Stimulated activated CD8-positive, alpha-beta memory T cell treated with anti-CD3 and anti-CD28 coated beads, Interleukin-4, amount 100 ng/mL, for 1 hour (primary cell): Measurements from ENCODE around the gene HAUS3.
A peak's percentile ranks its signal among the peaks of the same experiment; 100 is the strongest.

ENCODE experiments used
- DNase-seq, 2 donors: peaks; one replicate each; pipeline ENCODE4 v3.0.0-alpha.2; 2020; ENCODE audit warnings: low read depth in 2 of 2, low spot score in 1 of 2

HAUS3 gene, protein sequence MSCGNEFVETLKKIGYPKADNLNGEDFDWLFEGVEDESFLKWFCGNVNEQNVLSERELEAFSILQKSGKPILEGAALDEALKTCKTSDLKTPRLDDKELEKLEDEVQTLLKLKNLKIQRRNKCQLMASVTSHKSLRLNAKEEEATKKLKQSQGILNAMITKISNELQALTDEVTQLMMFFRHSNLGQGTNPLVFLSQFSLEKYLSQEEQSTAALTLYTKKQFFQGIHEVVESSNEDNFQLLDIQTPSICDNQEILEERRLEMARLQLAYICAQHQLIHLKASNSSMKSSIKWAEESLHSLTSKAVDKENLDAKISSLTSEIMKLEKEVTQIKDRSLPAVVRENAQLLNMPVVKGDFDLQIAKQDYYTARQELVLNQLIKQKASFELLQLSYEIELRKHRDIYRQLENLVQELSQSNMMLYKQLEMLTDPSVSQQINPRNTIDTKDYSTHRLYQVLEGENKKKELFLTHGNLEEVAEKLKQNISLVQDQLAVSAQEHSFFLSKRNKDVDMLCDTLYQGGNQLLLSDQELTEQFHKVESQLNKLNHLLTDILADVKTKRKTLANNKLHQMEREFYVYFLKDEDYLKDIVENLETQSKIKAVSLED

GRCh38 chr4:2241410-2242353 lies at the start of gene HAUS3, which contains the start of gene POLN:
Gene HAUS3, minus strand, starts transcription at chr4:2242121. Its CDS starts 1,175 bp downstream, at chr4:2240946.
Gene POLN, minus strand, starts transcription at chr4:2242121. Its CDS starts 12,890 bp downstream, at chr4:2229231.
- DNase-seq = peak; percentile 95 to 99

DNA sequence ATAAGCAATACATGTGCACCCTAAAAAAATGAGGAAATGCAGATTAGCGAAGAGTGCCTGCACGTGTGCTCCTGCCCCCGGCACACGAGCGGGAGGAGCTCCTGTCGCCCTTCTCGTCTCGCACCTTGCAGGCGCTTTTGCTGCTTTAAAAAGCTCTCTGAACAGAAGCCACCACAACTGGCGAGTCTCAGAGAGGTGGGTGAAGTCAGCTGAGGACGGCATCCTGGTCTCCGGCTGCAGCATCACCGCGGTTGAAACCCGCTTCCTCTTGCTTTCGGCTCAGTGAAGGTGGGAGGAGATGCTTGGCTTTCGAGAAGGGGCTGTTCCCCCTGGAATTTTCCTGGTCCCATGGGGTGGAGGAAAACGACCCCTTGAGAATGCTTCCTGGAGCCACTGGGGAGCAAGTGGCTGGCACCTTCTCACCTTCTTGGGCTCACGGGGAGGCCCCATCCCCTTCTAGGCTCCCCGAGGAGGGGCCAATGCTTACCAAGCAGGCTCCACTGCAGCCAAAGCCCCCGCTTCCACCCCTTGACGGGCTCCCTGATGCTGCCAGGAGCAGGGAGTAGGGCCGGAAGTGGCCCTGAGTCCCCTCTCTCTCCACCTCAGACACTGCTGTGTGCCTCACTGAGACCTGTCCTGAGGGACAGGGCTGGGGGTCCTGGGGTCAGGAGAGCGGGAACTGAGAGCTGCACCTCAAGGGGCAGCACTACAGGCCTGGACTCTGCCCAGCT lies 49.2 kb upstream of the HAUS3 start:
- DNase-seq = peak; percentile 41 to 52

GRCh38 chr4:2290488-2290887 lies 48.6 kb upstream of the HAUS3 start:
- DNase-seq = no peak

DNA sequence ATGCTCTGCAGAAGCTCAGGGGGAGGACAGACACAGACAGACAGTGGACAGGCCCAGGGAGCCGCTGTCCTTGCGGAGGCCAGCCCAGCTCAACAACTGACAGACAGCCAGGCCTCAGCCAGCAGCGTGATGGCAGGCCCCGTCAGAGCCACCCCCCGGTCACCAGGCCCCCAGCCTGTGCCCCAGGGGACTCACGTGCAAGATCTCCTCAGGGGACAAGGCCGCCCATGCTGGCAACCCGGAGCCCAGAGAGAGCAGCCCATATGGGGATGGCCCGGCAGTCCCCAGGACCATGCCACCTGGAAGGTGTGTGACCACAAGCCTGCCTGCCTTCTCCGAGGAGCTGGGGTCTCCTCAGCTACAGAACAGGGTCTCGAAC lies 48.0 kb upstream of the HAUS3 start:
- DNase-seq = no peak

DNA sequence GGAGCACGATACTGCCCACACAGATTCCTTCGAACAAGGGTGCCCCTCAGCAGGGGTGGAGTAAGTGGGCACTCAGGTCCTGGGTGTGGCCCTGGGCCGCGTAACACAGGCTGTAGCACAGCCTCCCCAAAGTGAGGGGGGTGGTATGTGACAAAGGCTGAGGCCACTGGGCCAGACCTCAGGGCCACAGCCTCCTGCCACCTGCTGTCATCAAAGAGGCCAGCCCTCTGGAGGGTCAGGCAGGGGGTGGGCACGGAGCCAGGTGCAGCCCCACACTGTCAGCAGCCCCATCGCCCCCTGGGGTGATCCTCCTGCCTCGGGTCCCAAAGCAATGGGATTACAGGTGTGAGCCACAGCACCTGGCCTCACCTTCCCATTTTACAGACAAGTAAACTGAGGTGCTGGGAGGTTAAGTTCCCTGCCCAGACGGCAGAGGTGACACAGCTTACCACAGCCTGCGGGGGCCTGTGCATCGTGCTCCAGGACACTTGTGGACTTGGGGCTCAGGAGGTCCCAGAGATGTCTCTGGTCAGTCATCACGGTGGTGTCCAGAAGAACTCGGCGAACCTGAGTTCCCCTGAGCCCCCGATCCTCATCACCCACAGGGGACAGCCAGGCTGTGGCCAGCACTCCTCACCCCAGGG lies 47.5 kb upstream of the HAUS3 start:
- DNase-seq = no peak

GRCh38 chr4:2288051-2288541 lies 46.2 kb upstream of the HAUS3 start:
- DNase-seq = no peak

GRCh38 chr4:2287594-2287915 lies 45.6 kb upstream of the HAUS3 start:
- DNase-seq = no peak

GRCh38 chr4:2286904-2287593 lies 45.1 kb upstream of the HAUS3 start:
- DNase-seq = no peak

DNA sequence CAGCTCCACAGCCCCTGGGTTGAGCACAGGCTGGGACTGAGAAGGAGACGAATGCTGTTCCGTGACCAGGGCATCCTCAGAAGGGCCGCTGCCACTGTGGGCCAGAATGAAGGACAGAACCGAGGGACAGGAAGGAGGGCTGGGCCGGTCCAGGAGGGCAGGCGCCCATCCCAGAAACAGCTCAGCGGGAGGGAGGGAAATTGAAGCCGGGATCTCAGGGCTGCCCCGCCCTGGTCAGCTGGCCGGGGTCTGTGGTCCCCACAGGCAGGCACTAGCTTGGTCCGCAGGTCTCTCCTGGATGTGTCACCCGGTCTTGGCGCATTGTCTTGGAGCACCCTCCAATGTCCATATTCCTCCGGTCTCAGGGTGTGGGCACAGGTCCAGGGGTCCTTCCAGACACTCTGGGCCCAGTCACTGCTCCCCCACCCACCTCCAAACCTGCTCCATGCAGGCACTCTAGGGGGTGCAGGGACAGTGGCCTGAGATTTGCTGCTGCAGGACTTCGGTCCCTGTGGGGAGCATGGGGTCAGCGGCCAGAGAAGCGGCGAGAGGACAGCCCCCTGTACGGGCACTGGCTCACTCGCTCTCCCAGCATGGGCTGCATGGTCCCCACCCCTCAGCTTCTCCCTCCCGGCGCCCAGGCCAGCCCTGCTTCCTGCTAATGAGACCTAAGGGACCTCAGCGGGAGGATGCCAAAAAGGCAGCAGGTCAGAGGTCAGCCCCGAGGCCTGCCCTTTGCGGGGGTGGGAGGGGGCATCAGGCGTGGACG lies 43.9 kb upstream of the HAUS3 start:
- no peak for DNase-seq

DNA sequence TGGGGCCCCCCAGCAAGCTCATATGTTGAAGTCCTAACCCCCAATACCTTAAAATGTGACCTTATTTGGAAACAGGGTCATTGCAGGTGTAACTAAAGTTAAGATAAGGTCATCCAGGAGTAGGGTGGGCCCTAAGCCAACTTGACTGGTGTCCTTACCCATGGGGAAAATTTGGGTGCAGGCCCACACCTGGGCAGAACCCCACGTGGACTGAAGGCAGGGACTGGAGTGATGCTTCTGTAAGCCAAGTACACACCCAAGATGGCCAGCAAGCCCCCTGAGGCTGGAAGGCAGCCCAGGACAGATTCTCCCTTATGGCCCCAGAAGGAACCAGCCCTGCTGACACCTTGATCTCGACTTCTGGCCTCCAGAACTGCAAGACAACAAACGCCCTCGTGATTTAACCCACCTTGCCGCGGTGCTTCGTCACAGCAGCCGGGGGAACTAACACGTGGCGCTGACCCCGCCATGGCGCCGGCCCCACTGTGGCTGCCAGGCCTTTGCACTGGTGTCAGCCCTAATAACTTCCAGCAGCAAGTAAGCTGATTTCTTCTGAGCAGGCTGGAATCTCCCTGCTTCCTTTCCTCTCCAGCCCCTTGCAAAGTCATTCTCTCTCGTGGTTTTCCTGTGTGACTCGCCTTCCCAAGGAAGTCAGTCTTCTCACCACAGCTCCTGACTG lies 43.2 kb upstream of the HAUS3 start:
- no peak for DNase-seq

- no peak for DNase-seq
Observed at GRCh38 chr4:2284161-2284933, 42.4 kb upstream of the HAUS3 start.

GRCh38 chr4:2283199-2283711 lies 41.3 kb upstream of the HAUS3 start:
- DNase-seq = no peak

DNA sequence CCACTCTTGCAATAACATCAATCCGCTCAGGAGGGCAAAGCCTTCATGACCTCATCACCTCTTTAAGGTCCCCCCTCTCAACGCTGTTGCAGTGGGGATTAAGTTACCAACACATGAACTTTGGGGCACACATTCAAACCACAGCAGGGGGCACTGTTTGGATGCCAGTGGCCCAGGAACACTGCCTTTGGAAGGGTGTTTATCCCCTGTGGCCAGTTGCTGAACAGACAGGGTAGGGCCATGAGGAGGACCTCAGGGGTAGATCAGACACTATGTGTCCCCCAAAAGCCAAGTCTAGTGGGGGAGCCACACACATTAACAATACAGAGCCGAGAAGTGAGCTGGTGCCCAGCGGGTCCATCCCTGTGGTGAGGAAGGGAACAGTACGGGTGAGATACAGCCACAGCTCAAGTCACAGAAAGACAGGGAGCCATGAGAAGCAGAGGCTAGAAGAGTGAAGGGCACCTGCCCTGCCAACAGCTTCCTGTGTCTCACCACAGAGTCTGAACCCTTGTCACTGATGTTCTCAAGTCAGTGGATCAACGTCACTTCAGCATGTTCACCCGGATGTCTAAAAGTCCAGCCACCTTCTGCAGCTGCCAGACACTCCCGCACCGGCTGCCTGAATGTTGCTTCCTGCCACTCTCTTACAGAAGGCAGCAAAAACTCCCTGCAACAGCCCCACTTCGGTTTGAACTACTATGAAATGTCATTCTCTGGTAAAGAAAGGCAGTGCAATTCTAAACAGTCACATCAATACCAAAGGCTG lies 39.8 kb upstream of the HAUS3 start:
- peak; percentile 50 to 61 for DNase-seq

- DNase-seq = no peak
Observed at GRCh38 chr4:2280531-2281300, 38.8 kb upstream of the HAUS3 start.

GRCh38 chr4:2277956-2278355 lies 36.0 kb upstream of the HAUS3 start:
- DNase-seq = no peak
